Hematopoietic multipotent progenitor cell treated with erythropoietin and hydrocortisone succinate and interleukin-3 and kit ligand, for 4 days (in vitro differentiated cells): ENCODE results near the gene KIAA0825.
A peak's percentile ranks its signal among the peaks of the same experiment; 100 is the strongest.
"Not testable (repeated sequence)": the region's sequence is repeated elsewhere in the genome, so short reads cannot be mapped to it uniquely, and the experiment has no call there.

ENCODE experiments used
- DNase-seq: peaks from one replicate; pipeline ENCODE4 v3.0.0-alpha.2; 2015

The KIAA0825 gene

DNA sequence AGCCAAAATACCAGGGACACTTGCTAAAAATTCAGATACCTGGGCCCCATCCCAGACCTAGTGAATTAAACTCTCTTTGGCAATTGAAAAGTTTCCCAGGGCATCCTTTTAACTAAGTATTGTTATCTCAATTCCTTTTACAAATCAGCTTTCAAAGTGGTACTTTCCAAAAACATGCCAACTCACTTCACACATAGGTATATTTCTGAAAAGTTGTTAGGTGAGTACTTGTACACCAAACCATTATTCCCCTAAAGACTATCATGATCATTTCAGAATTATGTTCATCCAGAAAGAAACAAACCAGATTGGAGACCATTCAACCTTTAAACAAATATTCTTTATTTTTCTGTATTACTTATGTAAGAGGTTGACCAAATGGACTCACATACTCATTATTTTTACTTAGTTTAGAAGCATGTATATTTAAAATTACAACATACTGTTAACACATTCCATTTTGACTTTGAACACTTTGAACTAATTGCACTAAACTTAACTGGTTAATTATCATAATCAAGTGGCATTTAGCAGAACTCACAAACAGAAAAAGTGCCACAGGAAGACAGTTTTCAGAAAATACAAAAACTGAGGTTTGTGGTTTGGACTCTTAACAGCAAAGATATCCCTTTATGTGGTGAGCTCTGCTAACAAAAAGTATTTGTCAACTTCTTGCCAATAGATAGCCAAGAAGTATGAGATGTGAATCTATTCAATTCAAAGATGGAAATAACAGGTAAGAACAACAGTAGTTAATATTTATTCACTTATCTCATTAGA, 40.7 kb downstream of the KIAA0825 start:
- DNase-seq: peak; percentile 65

DNA sequence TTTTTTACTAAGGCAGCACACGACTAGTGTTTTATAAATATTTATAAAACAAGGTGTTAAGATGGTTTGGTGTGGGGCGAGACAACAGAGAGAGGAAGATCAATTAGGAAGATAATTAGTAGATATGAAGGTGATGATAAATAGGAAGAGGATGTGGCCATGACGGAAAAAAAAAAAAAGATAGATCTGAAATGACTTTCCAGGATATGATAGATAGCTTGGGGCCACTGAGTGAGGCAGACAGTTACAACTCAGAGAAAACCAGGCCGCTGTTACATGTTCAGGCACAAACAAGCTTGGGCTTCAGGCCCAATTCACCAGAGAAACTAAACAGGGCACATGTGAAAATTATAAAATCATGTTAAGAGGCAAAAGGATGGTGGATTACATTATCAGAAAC, 43.2 kb downstream of the KIAA0825 start:
- DNase-seq: no peak

DNA sequence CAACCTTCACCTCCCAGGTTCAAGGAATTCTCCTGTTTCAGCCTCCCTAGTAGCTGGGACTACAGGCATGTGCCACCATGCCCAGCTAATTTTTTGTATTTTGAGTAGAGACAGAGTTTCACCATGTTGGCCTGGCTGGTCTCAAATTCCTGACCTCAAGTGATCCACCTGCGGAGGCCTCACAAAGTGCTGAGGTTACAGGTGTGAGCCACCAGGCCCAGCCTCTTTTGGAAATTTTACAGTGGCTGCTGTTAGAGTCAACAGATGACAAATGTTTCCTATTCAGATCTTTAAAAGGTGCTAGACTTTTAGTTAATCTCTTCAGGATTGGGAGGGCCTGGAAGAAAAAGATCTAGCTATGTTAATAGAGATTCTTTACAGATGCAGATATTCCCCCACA, 45.1 kb downstream of the KIAA0825 start:
- DNase-seq: not testable (repeated sequence)

DNA sequence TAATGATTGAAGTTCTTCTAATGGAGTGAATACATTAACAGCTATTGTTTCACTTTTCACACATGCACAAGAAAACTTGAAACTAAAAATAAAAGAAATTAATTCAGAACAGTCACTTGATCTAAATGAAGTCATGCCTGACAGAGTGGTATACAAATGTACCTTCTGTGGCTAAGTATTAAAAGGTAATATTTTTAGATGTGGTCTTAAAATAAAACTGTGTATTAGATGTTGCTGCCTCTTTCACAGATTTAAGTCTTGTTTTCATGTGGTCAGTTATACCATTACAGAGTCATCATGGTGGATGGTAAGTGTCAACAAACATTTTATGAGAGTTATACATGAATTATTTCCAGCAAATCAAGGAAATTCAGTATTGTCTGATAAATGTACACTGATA, 47.0 kb downstream of the KIAA0825 start:
- DNase-seq: no peak

DNA sequence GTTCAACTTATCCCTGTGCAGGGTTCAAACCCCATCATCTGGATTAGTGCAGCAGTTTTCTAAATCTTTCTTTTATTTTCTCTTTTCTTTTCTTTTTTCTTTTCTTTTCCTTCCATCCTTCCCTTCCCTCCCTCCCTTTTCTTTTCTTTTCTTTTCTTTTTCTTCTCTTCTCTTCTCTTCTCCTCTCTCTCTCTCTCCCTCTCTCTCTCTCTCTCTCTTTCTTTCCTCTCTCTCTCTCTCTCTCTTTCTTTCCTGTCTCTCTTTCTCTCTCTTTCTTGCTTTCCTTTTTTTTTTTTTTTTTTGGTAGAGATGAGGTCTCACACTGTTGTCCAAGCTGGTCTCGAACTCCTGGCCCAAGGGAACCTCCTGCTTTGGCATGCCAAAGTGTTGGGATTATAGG, 53.6 kb downstream of the KIAA0825 start:
- DNase-seq: no peak

DNA sequence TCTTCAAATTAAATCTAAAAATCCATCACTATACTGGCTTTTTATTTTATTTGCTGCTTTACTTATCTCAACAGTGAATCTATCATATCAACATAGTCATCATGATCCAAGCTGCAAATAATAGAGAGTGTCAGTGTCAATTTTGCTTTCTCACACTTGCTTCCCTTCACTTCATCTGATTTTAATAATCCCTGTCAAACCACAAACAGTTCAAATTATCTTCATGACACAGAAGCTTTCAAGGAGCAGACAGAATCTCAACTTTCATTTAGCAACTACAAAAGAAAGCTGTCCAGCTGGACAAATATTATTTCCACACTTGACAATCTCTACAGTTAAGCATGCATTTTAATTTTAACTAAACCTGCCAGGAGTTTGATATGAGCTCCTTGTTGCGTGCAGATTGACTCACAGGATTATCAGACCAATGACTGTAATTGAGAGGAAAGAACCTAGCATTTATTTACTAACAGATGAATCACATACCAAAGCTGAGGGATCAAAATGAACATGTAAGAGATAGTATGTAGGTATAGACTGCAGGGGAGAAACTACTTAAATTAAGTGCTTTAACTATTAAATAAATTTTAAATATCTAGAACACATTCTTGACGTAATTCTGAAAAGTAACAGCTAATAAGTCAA, 56.0 kb downstream of the KIAA0825 start:
- peak; percentile 47 for DNase-seq

DNA sequence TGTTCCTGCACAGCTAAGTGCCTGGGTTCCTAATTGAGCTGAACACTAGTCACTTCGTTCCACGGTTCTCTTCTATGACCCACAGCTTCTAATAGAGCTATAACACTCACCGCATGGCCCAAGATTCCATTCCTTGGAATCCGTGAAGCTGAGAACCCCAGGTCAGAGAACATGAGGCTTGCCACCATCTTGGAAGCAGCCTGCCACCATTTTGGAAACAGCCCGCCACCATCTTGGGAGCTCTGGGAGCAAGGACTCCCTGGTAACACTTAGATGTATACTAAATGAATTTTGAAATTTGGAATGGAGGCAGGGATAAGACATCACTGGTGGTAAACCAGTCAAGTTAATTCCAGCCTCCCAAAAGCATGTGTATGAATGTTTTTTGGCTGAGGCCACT, 60.4 kb downstream of the KIAA0825 start:
- DNase-seq: no peak

DNA sequence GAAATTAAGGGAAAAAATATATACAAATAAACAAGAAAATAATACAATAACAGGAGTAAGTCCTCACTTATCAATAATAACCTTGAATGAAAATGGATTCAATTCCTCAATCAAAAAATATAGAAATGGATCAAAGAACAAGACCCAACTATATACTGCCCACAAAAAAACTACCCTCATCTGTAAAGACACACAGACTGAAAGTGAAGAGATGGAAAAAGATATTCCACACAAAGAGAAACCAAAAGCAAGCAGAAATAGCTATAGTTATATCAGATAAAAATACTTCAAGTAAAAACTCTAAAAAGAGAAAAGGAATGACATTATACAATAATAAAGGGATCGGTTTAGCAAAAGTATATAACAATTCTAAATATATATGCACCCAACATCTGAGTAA, 66.5 kb downstream of the KIAA0825 start:
- no peak for DNase-seq

DNA sequence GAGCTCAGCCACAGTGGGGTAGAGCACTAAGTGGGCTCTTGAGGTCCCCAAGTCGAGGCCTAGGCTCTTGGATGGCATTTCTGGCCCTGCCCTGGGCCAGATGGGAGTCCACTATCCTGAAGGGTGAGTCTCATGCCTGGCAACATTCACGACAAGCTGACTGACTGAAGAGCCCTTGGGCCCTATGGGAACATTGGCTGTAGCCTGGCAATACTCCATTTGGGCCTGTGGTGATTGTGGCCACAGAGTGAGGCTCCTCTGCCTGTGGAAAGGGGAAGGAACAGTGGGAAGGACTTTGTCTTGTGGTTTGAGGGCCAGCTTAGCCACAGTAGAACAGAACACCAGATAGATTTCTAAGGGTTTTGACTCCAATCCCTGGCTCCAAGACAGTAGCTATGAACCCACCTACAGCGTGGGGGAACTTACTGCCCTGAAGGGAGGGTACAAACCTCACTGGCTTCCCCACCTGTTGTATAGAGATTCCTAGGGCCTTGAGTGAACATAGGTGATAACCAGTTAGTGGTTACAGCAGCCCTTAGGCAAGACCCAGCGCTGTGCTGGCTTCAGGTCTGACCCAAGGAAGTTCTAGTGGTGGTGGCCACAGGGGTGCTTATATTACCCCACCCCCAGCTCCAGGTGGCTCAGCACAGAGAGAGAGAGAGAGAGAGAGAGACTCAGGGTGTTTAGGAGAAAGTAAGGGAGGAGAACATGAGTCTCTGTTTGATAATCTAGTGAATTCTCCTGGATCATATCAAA, 72.4 kb downstream of the KIAA0825 start:
- DNase-seq: peak; percentile 80

DNA sequence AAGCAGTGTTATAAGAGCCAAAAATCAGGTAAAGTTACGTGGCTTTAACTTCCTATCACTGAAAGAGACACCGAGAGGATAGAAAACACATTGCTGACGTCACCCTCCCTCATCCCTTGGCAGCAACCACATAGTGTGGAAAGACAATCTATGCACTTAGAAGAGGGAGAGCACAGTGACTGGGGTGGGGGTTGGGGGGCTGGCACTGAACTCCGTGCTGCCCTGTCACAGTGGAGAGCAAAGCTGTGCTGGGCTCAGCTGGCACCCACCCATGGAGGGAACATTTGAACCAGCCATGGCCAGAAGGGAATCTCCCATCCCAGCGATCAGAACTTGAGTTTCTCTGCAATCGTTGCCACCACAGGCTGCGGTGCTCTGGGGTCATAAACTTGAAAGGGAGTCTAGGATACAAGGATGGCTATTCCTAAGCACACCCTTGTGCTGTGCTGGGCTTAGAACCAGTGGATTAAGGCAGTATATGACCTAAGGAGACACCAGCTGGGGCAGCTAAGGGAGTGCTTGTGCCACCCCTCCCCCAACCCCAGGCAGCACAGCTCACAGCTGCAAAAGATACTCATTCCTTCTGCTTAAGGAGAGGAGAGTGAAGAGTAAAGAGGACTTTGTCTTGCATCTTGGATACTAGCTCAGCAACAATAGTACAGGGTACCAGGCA, 73.4 kb downstream of the KIAA0825 start:
- DNase-seq: peak; percentile 4

DNA sequence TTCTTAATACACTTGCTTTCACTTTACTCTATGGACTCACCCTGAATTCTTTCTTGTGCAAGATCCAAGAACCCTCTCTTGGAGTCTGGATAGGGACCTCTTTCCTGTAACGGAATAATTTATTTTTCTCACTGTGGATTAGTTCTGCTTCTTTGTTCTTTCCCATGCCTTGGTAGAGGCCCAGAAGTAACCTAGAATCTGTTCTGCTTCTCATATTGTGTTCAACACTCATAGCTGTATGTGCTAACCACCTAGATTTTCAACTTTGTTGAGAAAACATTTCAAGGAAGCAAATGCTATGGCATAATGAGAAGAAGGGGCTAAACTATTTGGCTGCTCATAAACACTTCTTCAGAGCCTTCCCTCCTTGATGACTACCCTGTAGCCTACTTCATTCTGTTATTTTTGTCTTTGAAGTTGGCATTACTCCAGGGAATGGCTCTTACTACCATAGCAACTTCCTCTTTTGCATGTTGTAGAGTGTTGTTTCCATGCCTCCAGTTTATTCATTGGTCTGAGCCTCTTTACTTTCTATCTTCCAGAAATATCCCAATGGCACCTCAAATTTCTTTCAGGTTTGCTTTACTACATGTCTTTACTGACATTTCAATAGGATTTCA, 74.3 kb downstream of the KIAA0825 start:
- peak; percentile 86 for DNase-seq

DNA sequence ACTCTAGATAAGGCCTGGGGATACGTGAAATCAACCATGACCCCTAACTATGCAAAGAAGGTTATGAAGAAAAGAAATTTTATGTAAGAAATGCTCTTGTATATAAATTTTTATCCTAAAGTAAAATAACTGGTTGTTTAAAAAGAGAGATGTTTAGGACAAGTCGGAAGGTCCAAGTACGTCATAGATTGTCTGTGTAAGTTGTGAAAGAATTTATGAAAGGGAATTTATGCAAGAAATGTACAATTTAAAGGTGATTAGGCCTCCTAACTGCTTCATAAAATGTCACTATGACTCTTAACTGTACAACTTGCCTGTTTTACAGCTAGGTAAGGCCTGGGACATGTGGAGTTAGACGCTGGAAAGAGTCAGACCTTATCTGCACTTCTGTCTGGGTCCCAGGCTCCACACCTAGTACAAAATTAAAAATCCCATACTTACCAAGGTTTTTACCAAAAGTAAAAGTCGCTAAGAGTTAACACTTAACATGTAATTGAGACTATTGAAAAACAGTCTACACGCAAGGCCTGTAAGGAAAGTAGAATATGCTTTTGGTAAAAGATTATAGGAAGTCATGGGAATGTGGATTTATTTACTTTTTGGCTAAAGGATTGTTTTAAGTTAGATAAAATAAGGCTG, 77.4 kb downstream of the KIAA0825 start:
- DNase-seq: peak; percentile 12

DNA sequence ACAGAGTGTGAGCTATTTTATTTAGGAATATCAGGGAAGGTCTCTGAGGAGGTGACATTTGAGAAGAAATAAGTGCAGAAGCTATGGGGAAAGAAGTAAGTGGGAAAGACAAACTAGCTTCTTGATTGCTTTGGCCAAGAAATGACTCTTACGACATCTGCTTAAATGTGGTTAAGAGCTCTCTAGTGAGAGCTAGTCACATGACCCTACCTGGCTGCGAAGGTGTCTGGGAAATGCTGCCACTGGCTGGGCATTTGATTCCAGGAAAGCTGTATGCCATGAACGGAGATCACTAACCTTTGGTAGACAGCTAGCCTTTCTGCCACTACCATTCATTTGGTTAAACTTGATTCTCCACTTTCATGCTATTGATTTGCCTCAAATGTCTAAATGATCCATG, 80.1 kb downstream of the KIAA0825 start:
- DNase-seq: no peak

DNA sequence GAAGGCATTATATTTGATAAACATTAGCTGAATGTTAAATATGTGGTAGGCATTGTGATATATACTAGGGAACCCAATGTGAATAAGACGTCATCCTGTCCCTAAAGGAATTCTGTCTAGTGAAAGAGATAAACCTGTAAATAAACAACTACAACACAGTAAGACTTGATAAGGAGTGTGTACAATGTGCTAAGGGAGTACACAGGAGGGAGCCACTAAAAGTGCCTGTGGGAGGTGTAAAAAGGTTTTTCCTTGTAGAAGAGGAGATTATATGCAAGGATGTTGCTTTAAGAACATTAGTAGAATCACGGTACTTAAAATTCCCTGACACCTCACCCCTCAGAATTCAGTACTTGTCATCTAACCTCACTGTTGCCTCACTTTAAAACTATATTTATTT, 91.7 kb downstream of the KIAA0825 start:
- DNase-seq: no peak

DNA sequence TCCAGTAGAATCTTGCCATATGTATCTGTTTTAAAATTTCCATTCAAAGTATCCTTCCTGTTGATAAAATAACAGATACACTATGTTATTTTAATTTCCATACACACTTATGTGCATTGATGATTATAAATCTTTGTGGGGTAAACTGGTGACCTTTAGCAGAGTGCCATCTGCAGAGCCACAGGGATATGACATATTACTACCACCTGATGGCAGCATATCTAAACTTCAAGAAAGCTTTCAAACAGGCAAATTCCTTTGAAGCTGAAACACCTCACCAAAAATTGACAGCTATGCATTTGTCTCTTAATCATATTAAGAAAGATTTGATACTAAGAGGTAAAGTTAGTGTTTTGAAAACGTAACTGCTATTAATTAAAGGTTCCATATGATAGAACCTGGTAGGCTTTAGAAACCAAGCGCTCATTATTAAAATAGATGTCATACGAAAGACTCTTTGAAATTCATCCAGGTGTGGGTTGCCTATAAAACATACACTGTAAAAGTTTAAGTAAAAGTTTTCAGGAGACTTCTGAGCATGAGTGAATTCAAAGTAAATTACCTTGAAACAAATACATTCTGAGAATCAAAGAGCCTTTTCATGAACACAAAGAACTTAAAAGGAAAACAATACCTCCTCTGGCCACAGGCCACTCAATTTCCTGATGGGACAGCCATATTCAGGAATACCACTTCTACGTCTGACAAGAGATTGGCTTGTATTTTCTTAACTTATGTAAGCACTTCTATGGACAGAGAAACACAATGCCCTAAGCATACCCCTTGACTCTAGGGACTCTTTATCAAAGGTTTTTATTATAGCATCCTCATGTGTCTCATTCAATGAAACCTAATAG, 93.3 kb downstream of the KIAA0825 start:
- peak; percentile 82 for DNase-seq

DNA sequence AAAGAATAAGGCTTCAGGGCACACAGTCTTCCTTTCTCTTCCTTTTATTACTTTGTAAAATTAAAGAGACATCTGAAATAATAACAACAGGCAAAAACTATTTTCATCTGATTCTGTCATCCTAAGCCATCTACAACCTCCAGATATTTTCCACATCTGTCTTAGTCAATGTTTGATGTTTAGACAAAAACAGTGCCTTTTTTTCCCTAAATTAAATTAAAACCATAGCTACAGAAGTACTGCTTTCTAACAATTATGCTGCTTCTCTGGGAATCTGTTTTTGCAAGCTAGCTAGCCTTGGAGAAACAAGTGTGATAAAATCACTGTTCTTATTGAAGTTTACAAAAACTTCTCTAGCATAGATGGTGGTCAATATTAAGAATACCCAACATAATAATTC, 95.4 kb downstream of the KIAA0825 start:
- DNase-seq: no peak

DNA sequence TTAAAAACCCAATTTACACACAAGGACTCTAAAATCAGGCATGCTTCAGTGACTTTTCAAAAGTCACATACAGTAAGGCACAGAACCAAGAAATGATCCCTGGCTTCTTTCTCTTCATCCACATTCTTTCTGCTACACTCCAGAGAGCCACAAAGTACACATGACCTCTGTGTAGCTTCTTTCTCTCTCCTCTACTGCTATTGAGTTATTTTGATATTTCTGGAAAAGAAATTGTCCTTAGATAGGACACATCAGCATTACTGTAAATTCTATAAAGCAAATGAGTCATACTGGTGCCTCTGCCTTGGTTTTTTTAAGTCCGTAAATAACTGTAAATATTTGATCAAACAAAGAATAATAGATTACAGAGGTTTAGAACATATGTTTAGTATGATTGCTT, 96.3 kb downstream of the KIAA0825 start:
- DNase-seq: no peak

DNA sequence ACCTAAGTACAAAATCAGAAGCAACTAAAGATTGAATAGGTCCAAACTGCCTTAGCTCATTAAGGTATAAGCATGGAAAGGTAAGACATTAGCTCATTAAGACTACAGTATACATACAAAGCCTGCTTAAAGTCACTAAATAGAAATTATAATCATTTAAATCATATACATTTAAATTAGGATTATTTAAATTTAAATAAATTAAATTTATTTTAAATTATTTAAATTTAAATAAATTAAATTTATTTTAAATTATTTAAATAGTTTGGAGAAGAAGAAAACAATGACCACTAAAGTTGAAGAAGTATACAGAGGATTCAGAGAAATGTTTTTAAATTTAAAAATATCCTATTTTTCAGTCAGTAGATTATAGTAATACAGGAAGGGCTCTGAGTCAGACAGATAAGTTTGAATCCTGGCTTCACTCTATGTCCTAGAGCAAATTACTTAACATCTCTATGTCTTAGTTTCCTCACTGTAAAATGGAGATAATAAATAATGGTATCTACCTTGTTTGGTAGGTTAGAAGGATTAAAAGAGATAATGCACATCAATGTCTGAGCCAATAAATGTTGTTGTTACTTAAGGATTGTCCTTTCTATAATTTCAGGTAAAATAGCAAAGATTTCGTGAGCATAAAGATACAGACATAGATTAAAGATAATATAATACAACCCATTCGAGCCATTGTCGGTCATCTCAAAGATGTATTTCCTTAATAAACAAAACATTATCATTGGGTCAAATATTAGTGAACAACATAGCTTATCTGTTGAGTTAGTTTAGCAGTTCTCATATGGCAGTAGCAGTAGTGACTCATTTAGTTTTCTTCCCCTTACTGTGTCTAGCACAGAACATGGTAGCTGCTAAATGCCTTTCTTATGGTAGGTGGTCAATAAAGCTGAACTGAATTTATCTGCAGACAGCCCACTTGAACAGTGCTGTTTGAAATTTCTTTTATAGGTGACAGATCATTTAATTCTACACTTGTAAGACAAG, 100.6 kb downstream of the KIAA0825 start:
- DNase-seq: no peak

DNA sequence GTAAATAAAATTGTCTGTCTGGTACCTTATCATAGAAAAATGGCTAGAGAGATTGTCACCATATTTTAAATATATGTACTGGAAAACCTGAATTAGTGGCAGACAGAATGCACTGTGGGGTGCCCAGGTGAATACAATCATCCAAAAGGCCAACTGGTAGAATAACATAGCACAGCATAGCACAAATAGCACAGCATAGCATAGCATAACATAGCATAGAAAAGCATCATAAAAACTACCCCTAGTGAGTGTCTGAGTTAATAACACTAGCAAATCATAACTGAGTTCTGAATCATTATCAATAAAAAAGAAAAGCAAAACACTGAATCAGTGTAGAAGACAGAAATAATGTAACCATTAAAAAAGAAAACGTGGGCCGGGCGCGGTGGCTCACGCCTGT, 102.3 kb downstream of the KIAA0825 start:
- no peak for DNase-seq
